Measurements from ENCODE around the gene PCED1B.
"Not testable (repeated sequence)": the region's sequence is repeated elsewhere in the genome, so short reads cannot be mapped to it uniquely, and the experiment has no call there.

PCED1B gene

DNA sequence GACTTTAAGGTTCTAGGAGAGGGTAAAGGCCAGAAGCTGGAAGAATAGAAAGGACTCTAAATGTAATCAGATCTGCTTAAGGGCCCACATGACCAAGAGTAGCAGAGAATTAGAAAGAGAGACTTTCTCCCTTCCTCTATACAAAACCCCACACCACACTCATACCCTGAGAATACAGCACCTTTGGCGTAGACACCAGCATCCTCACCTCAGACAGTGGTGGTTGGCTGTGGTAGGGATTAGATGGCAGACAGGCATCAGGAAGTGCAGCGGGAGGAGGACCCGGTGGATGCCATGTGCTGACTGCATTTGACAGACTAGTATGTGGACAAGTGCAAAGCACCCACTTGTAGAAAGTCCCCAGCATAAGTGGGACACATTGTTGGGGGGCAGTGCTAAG lies 98.6 kb downstream of the PCED1B start:
- H3K4me1 ChIP-seq (ENCODE audit: control insufficient read depth, insufficient read depth, low read length), result no peaks in the 10 kb centered on the region
- H3K9me3 ChIP-seq (ENCODE audit: control insufficient read depth, insufficient read depth, low read depth, low read length), result no peaks in the 10 kb centered on the region
- no peaks in the 10 kb centered on the region for H3K36me3 ChIP-seq (ENCODE audit: control insufficient read depth in 2 of 2, insufficient read depth in 1 of 2, low read length in 2 of 2)
- H3K4me3 ChIP-seq (ENCODE audit: low read depth, low read length), result no peak overlapping the region
- H3K27ac ChIP-seq (ENCODE audit: extremely low read depth, low read depth, low read length), result no peak overlapping the region
- ChIA-PET CTCF (no interaction called here), POLR2A (no interaction called here)
- no peak for TF ChIP-seq ZNF776 (tag by site-specific recombination; IDR thresholded peaks at IDR 0.05; ENCODE audit: borderline replicate concordance)
- no peak for TF ChIP-seq ZNF692 (tag by site-specific recombination; IDR thresholded peaks at IDR 0.05)
- TF ChIP-seq ZNF157 (tag by site-specific recombination; IDR thresholded peaks at IDR 0.05), result no peak
- TF ChIP-seq, protein P1, sequence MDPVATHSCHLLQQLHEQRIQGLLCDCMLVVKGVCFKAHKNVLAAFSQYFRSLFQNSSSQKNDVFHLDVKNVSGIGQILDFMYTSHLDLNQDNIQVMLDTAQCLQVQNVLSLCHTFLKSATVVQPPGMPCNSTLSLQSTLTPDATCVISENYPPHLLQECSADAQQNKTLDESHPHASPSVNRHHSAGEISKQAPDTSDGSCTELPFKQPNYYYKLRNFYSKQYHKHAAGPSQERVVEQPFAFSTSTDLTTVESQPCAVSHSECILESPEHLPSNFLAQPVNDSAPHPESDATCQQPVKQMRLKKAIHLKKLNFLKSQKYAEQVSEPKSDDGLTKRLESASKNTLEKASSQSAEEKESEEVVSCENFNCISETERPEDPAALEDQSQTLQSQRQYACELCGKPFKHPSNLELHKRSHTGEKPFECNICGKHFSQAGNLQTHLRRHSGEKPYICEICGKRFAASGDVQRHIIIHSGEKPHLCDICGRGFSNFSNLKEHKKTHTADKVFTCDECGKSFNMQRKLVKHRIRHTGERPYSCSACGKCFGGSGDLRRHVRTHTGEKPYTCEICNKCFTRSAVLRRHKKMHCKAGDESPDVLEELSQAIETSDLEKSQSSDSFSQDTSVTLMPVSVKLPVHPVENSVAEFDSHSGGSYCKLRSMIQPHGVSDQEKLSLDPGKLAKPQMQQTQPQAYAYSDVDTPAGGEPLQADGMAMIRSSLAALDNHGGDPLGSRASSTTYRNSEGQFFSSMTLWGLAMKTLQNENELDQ (tag by site-specific recombination; IDR thresholded peaks at IDR 0.05; ENCODE audit: low read depth), result no peak
- TF ChIP-seq, protein P2, sequence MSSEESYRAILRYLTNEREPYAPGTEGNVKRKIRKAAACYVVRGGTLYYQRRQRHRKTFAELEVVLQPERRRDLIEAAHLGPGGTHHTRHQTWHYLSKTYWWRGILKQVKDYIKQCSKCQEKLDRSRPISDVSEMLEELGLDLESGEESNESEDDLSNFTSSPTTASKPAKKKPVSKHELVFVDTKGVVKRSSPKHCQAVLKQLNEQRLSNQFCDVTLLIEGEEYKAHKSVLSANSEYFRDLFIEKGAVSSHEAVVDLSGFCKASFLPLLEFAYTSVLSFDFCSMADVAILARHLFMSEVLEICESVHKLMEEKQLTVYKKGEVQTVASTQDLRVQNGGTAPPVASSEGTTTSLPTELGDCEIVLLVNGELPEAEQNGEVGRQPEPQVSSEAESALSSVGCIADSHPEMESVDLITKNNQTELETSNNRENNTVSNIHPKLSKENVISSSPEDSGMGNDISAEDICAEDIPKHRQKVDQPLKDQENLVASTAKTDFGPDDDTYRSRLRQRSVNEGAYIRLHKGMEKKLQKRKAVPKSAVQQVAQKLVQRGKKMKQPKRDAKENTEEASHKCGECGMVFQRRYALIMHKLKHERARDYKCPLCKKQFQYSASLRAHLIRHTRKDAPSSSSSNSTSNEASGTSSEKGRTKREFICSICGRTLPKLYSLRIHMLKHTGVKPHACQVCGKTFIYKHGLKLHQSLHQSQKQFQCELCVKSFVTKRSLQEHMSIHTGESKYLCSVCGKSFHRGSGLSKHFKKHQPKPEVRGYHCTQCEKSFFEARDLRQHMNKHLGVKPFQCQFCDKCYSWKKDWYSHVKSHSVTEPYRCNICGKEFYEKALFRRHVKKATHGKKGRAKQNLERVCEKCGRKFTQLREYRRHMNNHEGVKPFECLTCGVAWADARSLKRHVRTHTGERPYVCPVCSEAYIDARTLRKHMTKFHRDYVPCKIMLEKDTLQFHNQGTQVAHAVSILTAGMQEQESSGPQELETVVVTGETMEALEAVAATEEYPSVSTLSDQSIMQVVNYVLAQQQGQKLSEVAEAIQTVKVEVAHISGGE (tag by site-specific recombination; conservative IDR thresholded peaks at IDR 0.05; ENCODE audit: low read depth), result no peak
- TF ChIP-seq, protein P3, sequence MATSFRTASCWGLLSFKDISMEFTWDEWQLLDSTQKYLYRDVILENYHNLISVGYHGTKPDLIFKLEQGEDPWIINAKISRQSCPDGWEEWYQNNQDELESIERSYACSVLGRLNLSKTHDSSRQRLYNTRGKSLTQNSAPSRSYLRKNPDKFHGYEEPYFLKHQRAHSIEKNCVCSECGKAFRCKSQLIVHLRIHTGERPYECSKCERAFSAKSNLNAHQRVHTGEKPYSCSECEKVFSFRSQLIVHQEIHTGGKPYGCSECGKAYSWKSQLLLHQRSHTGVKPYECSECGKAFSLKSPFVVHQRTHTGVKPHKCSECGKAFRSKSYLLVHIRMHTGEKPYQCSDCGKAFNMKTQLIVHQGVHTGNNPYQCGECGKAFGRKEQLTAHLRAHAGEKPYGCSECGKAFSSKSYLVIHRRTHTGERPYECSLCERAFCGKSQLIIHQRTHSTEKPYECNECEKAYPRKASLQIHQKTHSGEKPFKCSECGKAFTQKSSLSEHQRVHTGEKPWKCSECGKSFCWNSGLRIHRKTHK (tag by site-specific recombination; IDR thresholded peaks at IDR 0.05), result no peak

DNA sequence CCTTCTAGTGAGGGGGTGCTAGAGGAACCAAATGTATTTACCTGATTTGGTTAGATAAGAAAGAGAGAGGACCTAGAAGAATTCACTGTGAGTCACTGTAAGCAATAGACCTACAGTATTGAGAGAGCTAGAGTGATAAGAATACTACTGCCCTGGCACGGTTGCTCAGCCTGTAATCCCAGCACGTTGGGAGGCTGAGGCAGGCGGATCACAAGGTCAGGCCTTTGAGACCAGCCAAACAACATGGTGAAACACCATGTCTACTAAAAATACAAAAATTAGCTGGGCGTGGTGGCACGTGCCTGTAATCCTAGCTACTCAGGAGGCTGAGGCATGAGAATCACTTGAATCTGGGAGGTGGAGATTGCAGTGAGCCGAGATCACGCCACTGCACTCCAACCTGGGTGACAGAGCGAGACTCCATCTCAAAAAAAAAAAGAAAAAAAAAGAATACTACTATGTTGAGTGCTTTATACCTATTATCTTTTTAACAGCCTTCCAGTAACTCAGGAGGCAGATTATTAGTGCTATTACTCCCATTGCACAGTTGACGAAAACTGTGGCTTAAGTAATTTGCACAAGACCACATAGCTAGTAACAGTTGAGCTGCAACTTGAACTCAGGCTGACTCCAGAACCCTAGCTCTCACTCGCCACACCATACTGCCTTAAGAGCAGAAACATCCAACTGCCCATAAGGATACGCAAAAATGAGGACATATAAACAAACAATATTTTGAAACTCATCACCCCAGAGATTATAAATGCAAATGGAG lies 102.9 kb downstream of the PCED1B start:
- CTCF ChIA-PET; H3K4me1 ChIP-seq (ENCODE audit: control insufficient read depth, insufficient read depth, low read length); H3K27ac ChIP-seq (ENCODE audit: extremely low read depth, low read depth, low read length); H3K4me3 ChIP-seq (ENCODE audit: low read depth, low read length); H3K36me3 ChIP-seq (ENCODE audit: control insufficient read depth in 2 of 2, insufficient read depth in 1 of 2, low read length in 2 of 2); H3K9me3 ChIP-seq (ENCODE audit: control insufficient read depth, insufficient read depth, low read depth, low read length): not testable (repeated sequence)
- POLR2A ChIA-PET, result interaction anchor here (0.5 kb wide), 1 partner anchor 10 kb away, joined by 3 read pairs; no protein-coding TSS in a partner anchor

GRCh38 chr12:47184229-47184628 lies 104.8 kb downstream of the PCED1B start:
- POLR2A ChIA-PET, result no interaction called here
- no peak overlapping the region for H3K4me3 ChIP-seq (ENCODE audit: low read depth, low read length)
- no peak for TF ChIP-seq ZNF184 (tag by site-specific recombination; IDR thresholded peaks at IDR 0.05)
- no peak for TF ChIP-seq ZNF366 (tag by site-specific recombination; conservative IDR thresholded peaks at IDR 0.05)
- TF ChIP-seq ZNF2 (tag by site-specific recombination; IDR thresholded peaks at IDR 0.05), result no peak
- TF ChIP-seq HOXC10 (CRISPR knock-in tag; IDR thresholded peaks at IDR 0.05), result no peak
- no peak for TF ChIP-seq ZBTB1 (tag by site-specific recombination; IDR thresholded peaks at IDR 0.05)
- no peak for TF ChIP-seq ZNF670 (tag by site-specific recombination; IDR thresholded peaks at IDR 0.05; ENCODE audit: low read depth)
- no peak for TF ChIP-seq ZNF544 (tag by site-specific recombination; IDR thresholded peaks at IDR 0.05)
- TF ChIP-seq, protein P1 (tag by site-specific recombination; IDR thresholded peaks at IDR 0.05; ENCODE audit: low read depth), result no peak
- TF ChIP-seq KLF9 (tag by site-specific recombination; IDR thresholded peaks at IDR 0.05; ENCODE audit: low read depth), result no peak
- TF ChIP-seq KLF7 (tag by site-specific recombination; IDR thresholded peaks at IDR 0.05; ENCODE audit: borderline replicate concordance), result no peak
- TF ChIP-seq ZNF433 (tag by site-specific recombination; IDR thresholded peaks at IDR 0.05; ENCODE audit: low read depth), result no peak
- no peak for TF ChIP-seq ZNF426 (tag by site-specific recombination; IDR thresholded peaks at IDR 0.05)
- no peak for TF ChIP-seq ZNF610 (tag by site-specific recombination; IDR thresholded peaks at IDR 0.05; ENCODE audit: borderline replicate concordance)

More at GRCh38 chr12:47184229-47184628, 104.8 kb downstream of the PCED1B start:
- CTCF ChIA-PET, result interaction anchor here (0.7 kb wide), 2 partner anchors 10 to 186 kb away, joined by 3 read pairs; no protein-coding TSS in a partner anchor
- no peaks in the 10 kb centered on the region for H3K4me1 ChIP-seq (ENCODE audit: control insufficient read depth, insufficient read depth, low read length)
- H3K36me3 ChIP-seq (ENCODE audit: control insufficient read depth in 2 of 2, insufficient read depth in 1 of 2, low read length in 2 of 2), result no peaks in the 10 kb centered on the region
- H3K9me3 ChIP-seq (ENCODE audit: control insufficient read depth, insufficient read depth, low read depth, low read length), result no peaks in the 10 kb centered on the region
- H3K27ac ChIP-seq (ENCODE audit: extremely low read depth, low read depth, low read length), result no peak overlapping the region

Data from HEK293 (cell line).